SJSA1 (cell line): ENCODE data around the gene RARG. TPM values are rescaled to one million over a fixed set of nuclear protein-coding genes. Genes with fewer than 3 reads are reported as not detected.
"Not testable (repeated sequence)": the region's sequence is repeated elsewhere in the genome, so short reads cannot be mapped to it uniquely, and the experiment has no call there.

ENCODE experiments used
- DNase-seq, 2 experiments: peaks; one replicate each; pipeline ENCODE4 v3.0.0-alpha.2; 2015 to 2020; ENCODE audit warnings: low spot score in 2 of 2, low read depth in 1 of 2
- H3K27ac ChIP-seq: fragments of 250-450 bp; sonication (Bioruptor Pico); 2 replicates; pipeline ENCODE4 v1.5.1; 2020; ENCODE audit warnings: mild to moderate bottlenecking, moderate library complexity
- H3K27me3 ChIP-seq: fragments of 250-450 bp; sonication (Bioruptor Pico); replicated peaks from 2 replicates; pipeline ENCODE4 v1.5.1; 2020; ENCODE audit warnings: mild to moderate bottlenecking, moderate library complexity
- H3K36me3 ChIP-seq: fragments of 250-450 bp; sonication (Bioruptor Pico); 2 replicates; pipeline ENCODE4 v1.5.1; 2020; ENCODE audit warnings: mild to moderate bottlenecking
- H3K4me1 ChIP-seq: fragments of 250-450 bp; sonication (Bioruptor Pico); replicated peaks from 2 replicates; pipeline ENCODE4 v1.6.1; 2021; ENCODE audit warnings: mild to moderate bottlenecking
- H3K4me3 ChIP-seq: fragments of 250-450 bp; sonication (Bioruptor Pico); 2 replicates; pipeline ENCODE4 v1.5.1; 2020; ENCODE audit warnings: mild to moderate bottlenecking
- H3K9me3 ChIP-seq: fragments of 250-450 bp; sonication (Bioruptor Pico); replicated peaks from 2 replicates; pipeline ENCODE4 v1.5.1; 2020; ENCODE audit warnings: mild to moderate bottlenecking
- total RNA-seq: library from RNA; depleted of rRNA; stranded (reverse); fragments of >200 nt; shearing (Covaris generic); gene quantifications from 2 replicates; pipeline ENCODE4 v1.2.3, GENCODE V29; 2014

Gene RARG
- total RNA-seq, 1 experiment from 2014 or later: 13.5 TPM

DNA sequence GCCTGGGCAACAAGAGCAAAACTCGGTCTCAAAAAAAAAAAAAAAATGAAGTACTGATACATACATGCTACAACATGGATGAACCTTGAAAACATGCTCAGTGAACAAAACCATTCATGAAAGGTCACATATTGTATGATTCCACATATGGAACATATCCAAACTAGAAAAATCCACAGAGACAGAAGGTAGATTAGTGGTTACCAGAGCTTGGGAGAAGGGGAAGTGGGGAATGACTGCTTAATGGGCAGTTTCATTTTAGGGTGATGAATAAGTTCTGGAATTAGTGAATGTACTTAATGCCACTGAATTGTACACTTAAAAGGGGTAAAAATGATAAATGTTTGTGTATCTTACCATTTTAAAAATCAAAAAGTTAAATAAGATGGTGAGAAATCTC is 27.7 kb downstream of the RARG start:
- H3K4me3 ChIP-seq: no peak overlapping the region
- H3K36me3 ChIP-seq: no peaks in the 10 kb centered on the region
- H3K4me1 ChIP-seq: peaks cover 7% of the 10 kb centered on the region
- no peak for DNase-seq
- H3K9me3 ChIP-seq: no peaks in the 10 kb centered on the region
- no peaks in the 10 kb centered on the region for H3K27me3 ChIP-seq
- no peak overlapping the region for H3K27ac ChIP-seq

DNA sequence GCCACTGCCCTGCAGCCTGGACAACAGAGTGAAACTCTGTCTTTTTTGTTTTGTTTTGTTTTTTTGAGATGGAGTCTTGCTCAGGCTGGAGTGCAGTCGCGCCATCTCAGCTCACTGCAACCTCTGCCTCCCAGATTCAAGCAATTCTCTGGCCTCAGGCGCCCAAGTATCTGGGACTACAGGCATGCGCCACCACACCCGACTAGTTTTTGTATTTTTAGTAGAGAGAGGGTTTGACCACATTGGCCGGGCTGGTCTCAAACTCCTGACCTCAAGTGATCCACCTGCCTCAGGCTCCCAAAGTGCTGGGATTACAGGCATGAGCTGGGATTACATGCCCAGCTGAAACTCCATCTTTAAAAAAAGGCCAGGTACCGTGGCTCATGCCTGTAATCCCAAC is 29.7 kb downstream of the RARG start:
- H3K27ac ChIP-seq, H3K4me3 ChIP-seq, H3K9me3 ChIP-seq: not testable (repeated sequence)

DNA sequence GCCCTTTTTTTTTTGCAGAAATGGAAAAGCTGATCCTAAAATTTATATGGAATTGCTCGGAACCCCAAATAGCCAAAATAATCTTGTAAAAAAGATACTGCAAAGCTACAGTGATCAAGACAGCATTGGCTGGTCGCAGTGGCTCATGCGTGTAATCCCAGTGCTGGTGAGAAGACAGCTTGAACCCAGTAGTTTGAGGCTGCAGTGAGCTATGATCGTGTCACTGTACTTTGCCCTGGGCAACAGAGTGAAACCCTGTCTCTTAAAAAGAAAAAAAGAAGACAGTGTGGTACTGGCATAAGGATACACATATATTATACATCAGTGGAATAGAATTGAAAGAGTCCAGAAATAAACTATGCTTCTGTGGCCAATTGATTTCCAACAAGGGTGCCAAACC is 30.4 kb downstream of the RARG start:
- Histone ChIP-seq H3K27me3 (no peaks in the 10 kb centered on the region), H3K9me3 (no peaks in the 10 kb centered on the region), H3K27ac (no peak overlapping the region), H3K4me1 (peaks cover 7% of the 10 kb centered on the region), H3K4me3 (no peak overlapping the region), H3K36me3 (no peaks in the 10 kb centered on the region)
- no peak for DNase-seq

More for the DNA sequence above, 29.7 kb downstream of the RARG start:
- H3K36me3 ChIP-seq, DNase-seq, H3K4me1 ChIP-seq, H3K27me3 ChIP-seq: not testable (repeated sequence)

DNA sequence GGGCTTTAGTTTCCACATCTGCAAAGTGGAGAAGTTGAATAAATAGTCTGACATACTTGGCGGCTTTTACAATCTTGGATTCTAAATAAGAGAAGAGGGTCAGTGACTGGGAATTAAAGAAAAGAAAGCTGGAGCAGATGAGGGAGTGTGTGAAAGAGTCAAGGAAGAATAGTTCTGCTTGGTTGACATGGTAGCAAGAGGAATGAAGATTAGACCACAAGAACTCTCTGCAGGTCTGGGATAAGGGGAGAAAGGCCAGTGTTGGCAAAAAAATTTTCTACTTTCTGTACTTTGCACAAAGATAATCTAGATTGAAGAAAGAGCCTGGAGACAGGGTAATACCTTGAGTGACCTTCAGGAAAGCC is 30.9 kb downstream of the RARG start:
- Histone ChIP-seq H3K27me3 (no peaks in the 10 kb centered on the region), H3K9me3 (no peaks in the 10 kb centered on the region), H3K4me1 (peaks cover 6% of the 10 kb centered on the region), H3K4me3 (no peak overlapping the region), H3K27ac (no peak overlapping the region), H3K36me3 (no peaks in the 10 kb centered on the region)
- no peak for DNase-seq

DNA sequence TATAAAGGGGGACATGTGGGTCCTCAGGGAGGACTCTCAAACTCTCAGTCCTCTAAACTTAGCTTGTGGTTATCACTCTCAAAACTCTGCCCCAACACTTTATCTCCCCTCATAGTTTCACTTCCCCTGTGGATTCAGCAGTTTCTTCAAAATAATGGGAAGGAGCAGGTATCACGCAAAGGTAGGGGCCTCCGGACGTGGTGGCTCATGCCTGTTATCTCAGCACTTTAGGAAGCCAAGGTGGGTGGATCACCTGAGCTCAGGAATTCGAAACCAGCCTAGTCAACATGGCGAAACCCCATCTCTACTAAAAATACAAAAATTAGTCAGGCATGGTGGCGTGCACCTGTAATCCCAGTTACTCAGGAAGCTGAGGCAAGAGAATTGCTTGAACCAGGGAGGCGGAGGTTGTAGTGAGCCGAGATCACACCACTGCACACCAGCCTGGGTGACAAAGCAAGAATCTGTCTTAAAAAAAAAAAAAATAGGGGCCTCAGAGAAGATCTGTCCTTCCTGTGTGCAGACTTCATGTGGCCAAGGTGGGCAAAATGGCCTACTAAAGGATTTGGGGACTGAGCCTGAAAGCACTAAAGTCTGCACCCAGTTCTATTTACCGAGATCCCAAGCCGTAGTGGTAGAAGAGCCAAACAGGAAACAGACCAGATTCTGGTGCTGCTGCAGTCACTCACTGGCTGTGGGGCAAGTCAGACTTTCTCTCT is 31.4 kb downstream of the RARG start:
- no peak for DNase-seq
- H3K4me1 ChIP-seq: peaks cover under 1% of the 10 kb centered on the region
- no peak overlapping the region for H3K27ac ChIP-seq
- H3K4me3 ChIP-seq: no peak overlapping the region
- no peaks in the 10 kb centered on the region for H3K27me3 ChIP-seq
- H3K9me3 ChIP-seq: no peaks in the 10 kb centered on the region
- no peaks in the 10 kb centered on the region for H3K36me3 ChIP-seq

DNA sequence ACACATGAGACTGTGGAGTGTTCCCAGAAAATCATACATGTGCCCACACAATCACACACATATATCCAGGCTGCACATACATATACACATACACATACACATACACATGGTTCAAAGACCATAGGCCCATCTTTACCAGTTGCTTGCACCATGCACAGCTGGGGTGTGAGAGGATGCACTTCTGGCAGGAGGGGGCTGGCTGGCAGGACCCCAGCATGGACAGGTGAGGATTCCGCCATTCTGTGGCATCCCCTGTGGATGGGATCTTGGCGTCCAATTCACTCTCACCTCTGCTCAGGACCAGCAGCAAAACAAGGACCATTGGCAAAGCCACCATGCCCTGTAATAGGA is 31.9 kb downstream of the RARG start:
- Histone ChIP-seq H3K4me1 (no peaks in the 10 kb centered on the region), H3K36me3 (no peaks in the 10 kb centered on the region), H3K27ac (no peak overlapping the region), H3K27me3 (no peaks in the 10 kb centered on the region), H3K9me3 (no peaks in the 10 kb centered on the region), H3K4me3 (no peak overlapping the region)
- no peak for DNase-seq

DNA sequence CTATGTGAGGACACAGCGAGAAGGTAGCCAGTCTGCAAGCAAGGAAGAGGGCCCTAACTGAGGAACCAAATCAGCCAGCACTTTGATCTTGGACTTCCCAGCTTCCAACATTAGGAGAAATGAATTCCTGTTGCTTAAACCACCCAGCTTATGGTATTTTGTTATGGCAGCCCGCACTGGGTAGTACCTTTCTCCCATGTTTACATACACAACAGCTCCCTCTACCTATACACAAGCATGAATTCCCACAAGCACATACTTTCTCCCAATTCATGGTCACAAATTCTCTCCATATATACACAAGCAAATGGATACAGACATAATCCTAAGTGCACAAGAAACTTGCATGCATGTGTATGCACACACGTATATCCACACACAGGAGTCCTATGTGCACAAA is 32.3 kb downstream of the RARG start:
- H3K9me3 ChIP-seq: no peaks in the 10 kb centered on the region
- no peaks in the 10 kb centered on the region for H3K4me1 ChIP-seq
- DNase-seq: no peak
- no peaks in the 10 kb centered on the region for H3K27me3 ChIP-seq
- H3K27ac ChIP-seq: no peak overlapping the region
- H3K36me3 ChIP-seq: no peaks in the 10 kb centered on the region
- no peak overlapping the region for H3K4me3 ChIP-seq

DNA sequence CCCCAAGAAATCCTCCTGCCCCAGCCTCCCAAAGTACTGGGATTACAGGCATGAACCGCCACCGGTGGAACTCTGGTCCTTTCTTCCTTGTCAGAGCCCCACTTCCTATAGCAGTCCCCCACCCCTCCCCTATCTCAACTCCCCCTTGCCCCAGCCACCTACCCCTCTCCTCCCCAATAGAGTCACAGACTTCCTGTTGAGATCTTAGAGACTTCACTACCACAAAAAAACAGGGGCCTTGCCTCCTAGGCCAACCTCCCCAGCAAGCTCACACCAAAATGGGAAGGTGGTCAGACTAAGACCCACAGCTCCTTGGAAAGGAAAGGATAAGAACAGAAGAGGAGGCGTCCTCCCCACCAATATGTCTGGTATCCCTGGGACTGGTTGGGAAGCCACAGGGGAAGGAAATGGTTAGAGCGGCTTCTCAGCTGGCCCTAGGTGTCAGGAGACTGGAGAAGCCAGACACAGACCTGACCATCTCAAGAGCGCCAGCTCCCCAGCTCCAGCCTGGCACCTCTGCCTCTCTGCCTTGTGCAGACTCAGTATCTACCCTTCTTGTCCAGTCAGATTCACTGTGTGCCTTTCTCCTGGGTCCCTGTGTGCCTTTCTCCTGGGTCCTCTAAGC is 33.4 kb downstream of the RARG start:
- H3K27ac ChIP-seq: no peak overlapping the region
- no peaks in the 10 kb centered on the region for H3K9me3 ChIP-seq
- H3K4me1 ChIP-seq: no peaks in the 10 kb centered on the region
- H3K27me3 ChIP-seq: no peaks in the 10 kb centered on the region
- no peaks in the 10 kb centered on the region for H3K36me3 ChIP-seq
- no peak for DNase-seq
- no peak overlapping the region for H3K4me3 ChIP-seq

DNA sequence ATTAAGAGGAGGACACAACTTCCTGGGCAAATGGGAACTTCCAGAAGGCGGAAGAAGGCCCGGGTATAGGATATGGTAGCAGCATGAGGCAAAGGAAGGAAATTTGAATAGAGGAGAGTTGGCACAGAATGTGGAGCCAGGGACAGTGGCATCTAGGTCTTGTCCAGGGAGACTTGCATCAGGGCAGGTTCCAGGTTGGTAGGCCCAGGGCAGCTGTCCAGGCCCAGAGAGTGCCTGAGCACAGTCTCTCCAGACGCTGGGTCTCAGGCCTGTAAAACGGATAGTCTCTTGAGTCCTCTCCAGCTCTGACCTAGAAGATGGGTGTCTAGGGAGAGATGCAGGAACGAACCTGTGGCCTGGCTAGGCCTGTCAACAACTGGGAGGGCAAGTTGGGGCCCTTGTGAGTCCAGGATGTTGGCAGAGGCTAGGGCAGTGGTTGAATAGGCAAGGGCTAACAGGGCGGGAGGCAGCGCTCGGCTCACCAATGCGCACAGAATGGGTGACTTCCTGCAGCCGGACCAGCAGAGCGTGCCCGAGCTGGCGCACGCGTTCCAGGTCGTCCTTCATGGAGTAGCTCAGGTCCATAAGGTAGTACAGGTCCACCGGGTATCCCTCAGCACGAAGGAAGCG is 34.9 kb downstream of the RARG start:
- H3K36me3 ChIP-seq: no peaks in the 10 kb centered on the region
- no peaks in the 10 kb centered on the region for H3K27me3 ChIP-seq
- no peak for DNase-seq
- no peak overlapping the region for H3K4me3 ChIP-seq
- no peaks in the 10 kb centered on the region for H3K4me1 ChIP-seq
- H3K9me3 ChIP-seq: no peaks in the 10 kb centered on the region
- no peak overlapping the region for H3K27ac ChIP-seq

DNA sequence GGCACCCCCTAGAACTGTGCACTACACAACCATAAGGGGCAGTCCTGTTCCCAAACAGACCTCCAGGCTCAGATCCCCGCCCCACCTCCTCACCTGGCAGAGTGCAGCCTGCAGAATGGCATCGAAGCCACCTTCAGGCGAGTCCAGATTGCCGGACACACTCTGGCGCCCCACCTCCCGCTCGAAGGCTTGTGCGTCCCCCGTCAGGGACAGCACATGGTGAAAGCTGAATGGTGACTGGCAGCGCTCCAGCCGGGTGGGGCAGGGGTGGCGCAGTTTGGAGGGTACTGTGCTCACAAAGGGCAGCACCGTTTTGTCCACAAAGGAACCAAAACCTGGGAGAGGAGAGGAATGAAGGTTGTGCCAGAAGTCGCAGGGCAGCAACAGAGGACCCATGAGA is 35.5 kb downstream of the RARG start:
- no peaks in the 10 kb centered on the region for H3K9me3 ChIP-seq
- H3K27ac ChIP-seq: no peak overlapping the region
- H3K4me1 ChIP-seq: no peaks in the 10 kb centered on the region
- DNase-seq: no peak
- no peaks in the 10 kb centered on the region for H3K36me3 ChIP-seq
- no peaks in the 10 kb centered on the region for H3K27me3 ChIP-seq
- H3K4me3 ChIP-seq: no peak overlapping the region

DNA sequence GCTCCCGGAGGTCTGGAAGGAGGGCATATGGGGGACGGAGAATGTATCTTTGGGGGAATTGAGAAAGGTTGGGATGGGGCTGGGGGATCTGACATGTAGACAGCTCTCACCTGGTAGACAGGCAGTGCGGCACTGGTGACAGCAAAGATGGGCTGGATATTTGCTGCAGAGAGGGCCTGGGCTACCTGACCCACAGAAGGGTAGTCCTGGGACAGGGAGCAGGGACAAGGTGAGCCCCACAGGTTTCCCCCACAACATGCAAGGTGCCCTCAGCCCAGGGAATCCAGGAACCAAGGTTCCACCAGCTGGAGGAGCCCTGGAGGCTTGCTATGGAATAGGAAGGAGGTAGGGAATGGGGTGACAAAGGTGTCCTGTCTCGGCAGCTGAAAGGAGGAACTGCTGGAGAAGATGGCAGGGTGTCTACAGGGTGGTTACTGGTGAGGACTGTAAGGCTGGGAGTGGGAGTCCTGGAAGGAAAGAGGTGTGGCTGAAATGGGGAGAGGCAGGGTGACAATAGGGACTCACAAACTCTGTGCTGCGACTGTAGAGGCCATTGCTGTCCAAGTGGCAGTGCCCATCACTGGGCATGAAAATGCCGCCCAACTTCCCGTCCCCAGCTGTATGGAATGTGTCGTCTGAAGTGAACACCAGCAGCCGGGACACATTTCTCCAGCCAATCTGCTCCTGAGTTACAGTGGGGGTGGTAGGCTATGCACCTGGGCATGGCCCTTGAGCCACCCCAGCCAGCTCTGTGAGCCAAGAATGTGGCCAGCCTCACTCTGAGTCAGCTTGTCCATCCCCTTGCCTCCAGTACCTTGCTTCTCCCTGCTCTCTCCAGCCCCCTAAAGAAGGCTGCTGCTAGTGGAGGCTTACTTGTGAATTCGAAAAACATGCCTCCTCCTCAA is 36.2 kb downstream of the RARG start:
- DNase-seq: no peak
- Histone ChIP-seq H3K9me3 (no peaks in the 10 kb centered on the region), H3K27me3 (no peaks in the 10 kb centered on the region), H3K4me3 (no peak overlapping the region), H3K36me3 (no peaks in the 10 kb centered on the region), H3K27ac (no peak overlapping the region), H3K4me1 (no peaks in the 10 kb centered on the region)

DNA sequence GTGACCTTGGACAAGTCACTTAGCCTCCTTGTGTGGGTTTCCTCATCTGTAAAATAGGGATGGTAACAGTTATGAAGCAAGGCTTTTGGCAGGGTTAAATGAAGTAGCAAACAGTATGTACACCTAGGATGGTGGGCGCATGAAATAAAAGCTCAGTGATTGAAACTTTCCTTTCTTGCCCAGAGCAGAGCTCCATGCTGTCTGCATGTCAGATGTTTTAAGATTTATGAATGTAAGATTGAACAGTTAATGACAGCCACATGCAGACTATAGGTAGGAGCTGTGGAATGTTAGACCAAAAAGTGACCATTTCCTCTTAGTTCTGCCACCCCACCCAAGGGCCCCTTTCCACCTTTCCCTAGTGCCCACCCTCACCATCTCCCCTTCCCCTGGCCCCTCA is 37.0 kb downstream of the RARG start:
- no peak overlapping the region for H3K4me3 ChIP-seq
- no peak for DNase-seq
- no peaks in the 10 kb centered on the region for H3K36me3 ChIP-seq
- H3K27ac ChIP-seq: no peak overlapping the region
- H3K9me3 ChIP-seq: no peaks in the 10 kb centered on the region
- no peaks in the 10 kb centered on the region for H3K4me1 ChIP-seq
- H3K27me3 ChIP-seq: no peaks in the 10 kb centered on the region

DNA sequence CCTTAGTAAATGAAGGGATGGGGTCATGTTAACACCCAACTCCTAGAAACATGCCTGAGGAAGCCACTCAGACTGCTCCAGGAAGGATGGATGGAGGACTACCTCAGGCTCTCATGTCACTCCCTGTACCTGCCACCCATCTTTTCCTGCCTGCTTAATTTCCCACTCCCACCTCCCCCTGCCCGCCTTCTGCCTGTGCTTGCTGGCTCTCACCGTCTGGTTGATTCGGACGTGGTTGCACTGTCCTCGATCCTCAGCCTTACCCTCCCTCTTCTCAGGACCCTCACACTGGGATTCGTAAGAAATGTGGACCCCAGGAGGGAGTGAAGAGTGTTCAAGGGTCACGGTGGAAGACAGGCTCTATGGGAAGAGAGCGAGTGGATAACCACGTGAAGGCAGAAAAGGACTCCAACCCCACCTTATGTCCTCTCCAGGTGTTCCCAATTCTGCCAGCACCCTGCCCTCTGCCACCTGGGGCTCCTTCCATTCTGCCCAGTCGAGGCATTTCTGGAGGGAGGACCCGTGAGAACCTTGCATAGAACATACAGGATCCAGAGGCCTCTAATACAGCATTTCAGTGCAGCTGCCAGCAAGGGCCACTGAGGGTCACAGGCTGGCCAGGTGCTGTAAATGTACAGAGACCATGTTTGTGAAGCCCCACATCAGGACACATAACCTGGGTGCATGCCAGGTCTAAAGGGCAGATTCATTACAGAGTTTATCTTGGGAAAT is 37.9 kb downstream of the RARG start:
- Histone ChIP-seq H3K4me1 (no peaks in the 10 kb centered on the region), H3K27ac (no peak overlapping the region), H3K36me3 (no peaks in the 10 kb centered on the region), H3K27me3 (no peaks in the 10 kb centered on the region), H3K4me3 (no peak overlapping the region), H3K9me3 (no peaks in the 10 kb centered on the region)
- no peak for DNase-seq
